Gastroesophageal sphincter (tissue), 4 donors: ENCODE data around the gene PCDH12. TPM values are rescaled to one million over a fixed set of nuclear protein-coding genes. Genes with fewer than 3 reads are reported as not detected.

Experiments
- ATAC-seq: fragments of 150-250 bp; one replicate; pipeline ENCODE4 v1.9.1; 2016; ENCODE audit warnings: mild to moderate bottlenecking, moderate library complexity
- H3K27ac ChIP-seq, 4 donors: fragments of 200-600 bp; sonication (generic) in 3 of 4; 1 replicate in 3 of 4; 2 replicates in 1 of 4; pipeline ENCODE4 v1.5.1; 2016 to 2019
- H3K27me3 ChIP-seq: fragments of 200-600 bp; sonication (generic); one replicate; pipeline ENCODE4 v1.5.1; 2019
- H3K36me3 ChIP-seq, 2 donors: fragments of 200-600 bp; sonication (generic); one replicate each; pipeline ENCODE4 v1.5.1; 2019; ENCODE audit warnings: control low read depth in 1 of 2
- H3K4me1 ChIP-seq, 3 donors: fragments of 200-600 bp; sonication (generic); 1 replicate in 2 of 3; 2 replicates in 1 of 3; pipeline ENCODE4 v1.5.1; 2016 to 2019; ENCODE audit warnings: control low read depth in 2 of 3
- H3K4me3 ChIP-seq, 2 donors: fragments of 200-600 bp; sonication (generic); one replicate each; pipeline ENCODE4 v1.5.1; 2019; ENCODE audit warnings: mild to moderate bottlenecking in 1 of 2, moderate library complexity in 1 of 2
- H3K9me3 ChIP-seq, 3 donors: fragments of 200-600 bp; sonication (generic); one replicate each; pipeline ENCODE4 v1.5.1; 2017 to 2019; ENCODE audit warnings: control low read depth in 2 of 3
- EP300 ChIP-seq: sonication (generic); formaldehyde crosslinking; IDR thresholded peaks from one replicate; pipeline ENCODE4 v1.6.1; 2017; ENCODE audit warnings: antibody characterized with exemption, mild to moderate bottlenecking
- POLR2A ChIP-seq, 2 donors: fragments of 450-650 bp; IDR thresholded peaks; one replicate each; pipeline ENCODE4 v1.6.1; 2017; ENCODE audit warnings: antibody characterized with exemption in 2 of 2, mild to moderate bottlenecking in 2 of 2, moderate library complexity in 1 of 2
- POLR2AphosphoS5 ChIP-seq: sonication (generic); formaldehyde crosslinking; IDR thresholded peaks from one replicate; pipeline ENCODE4 v1.6.1; 2017; ENCODE audit warnings: antibody characterized with exemption
- WGBS, 2 donors: methylation state at CpG; one replicate each; pipeline ENCODE4 v1.1.5; 2018; ENCODE audit warnings: low coverage in 1 of 2; 5-methylcytosine and 5-hydroxymethylcytosine counted together
- total RNA-seq, 4 donors: library from RNA; depleted of rRNA; stranded (reverse); fragments of >200 nt; gene quantifications; one replicate each; pipeline ENCODE4 v1.1.0, GENCODE V29; 2016
- TF ChIP-seq, protein P1 (sequence below), 4 experiments: fragments of 200-600 bp in 2 of 4; fragments of 450-650 bp in 2 of 4; sonication (generic) in 1 of 4; IDR thresholded peaks; one replicate each; pipeline ENCODE4 v1.5.1; 2017 to 2019; ENCODE audit warnings: antibody characterized with exemption in 4 of 4, mild to moderate bottlenecking in 2 of 4, moderate library complexity in 2 of 4

The PCDH12 gene
- total RNA-seq, 4 donors from 2014 or later: 4.2 to 6.8 (median 6.0) TPM

DNA sequence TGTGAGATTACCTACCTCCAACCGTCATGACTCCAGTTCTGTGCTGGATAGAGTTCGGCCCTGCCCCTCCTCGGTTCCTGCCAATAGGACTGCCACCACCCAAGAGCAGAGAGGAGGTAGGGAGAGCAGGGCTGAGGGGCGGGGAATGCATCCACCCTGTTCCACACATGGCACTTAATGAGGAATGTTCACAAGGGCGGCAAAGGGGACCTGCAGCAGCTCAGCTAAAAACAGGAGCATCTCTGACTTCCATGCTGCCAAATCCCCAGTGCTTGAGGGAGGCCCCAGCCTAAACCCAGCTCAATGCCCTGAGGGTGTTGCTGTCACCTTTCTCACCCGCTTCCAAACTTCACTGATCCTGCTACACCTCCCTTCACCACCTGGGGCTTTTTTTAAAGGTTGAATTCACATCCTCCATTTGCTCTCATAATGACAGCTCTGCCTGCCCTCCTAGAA, 42.1 kb downstream of the PCDH12 start:
- no peaks in the 10 kb centered on the region for H3K9me3 ChIP-seq
- H3K36me3 ChIP-seq: no peaks in the 10 kb centered on the region
- 80 to 84% methylated on average over 2 to 4 of the region's 6 CpGs for WGBS, 2 donors
- ATAC-seq: no peak
- peaks cover 19% of the 10 kb centered on the region for H3K27me3 ChIP-seq
- no peak overlapping the region for H3K4me3 ChIP-seq
- no peak for TF ChIP-seq EP300
- TF ChIP-seq POLR2A (IDR thresholded peaks at IDR 0.05): no peak
- TF ChIP-seq, protein P1, sequence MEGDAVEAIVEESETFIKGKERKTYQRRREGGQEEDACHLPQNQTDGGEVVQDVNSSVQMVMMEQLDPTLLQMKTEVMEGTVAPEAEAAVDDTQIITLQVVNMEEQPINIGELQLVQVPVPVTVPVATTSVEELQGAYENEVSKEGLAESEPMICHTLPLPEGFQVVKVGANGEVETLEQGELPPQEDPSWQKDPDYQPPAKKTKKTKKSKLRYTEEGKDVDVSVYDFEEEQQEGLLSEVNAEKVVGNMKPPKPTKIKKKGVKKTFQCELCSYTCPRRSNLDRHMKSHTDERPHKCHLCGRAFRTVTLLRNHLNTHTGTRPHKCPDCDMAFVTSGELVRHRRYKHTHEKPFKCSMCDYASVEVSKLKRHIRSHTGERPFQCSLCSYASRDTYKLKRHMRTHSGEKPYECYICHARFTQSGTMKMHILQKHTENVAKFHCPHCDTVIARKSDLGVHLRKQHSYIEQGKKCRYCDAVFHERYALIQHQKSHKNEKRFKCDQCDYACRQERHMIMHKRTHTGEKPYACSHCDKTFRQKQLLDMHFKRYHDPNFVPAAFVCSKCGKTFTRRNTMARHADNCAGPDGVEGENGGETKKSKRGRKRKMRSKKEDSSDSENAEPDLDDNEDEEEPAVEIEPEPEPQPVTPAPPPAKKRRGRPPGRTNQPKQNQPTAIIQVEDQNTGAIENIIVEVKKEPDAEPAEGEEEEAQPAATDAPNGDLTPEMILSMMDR (IDR thresholded peaks at IDR 0.05): no peak
- TF ChIP-seq POLR2AphosphoS5: no peak
- H3K27ac ChIP-seq: no peak overlapping the region
- H3K4me1 ChIP-seq: peaks cover 0 to 13% (median 6%) of the 10 kb centered on the region in 3 donors

DNA sequence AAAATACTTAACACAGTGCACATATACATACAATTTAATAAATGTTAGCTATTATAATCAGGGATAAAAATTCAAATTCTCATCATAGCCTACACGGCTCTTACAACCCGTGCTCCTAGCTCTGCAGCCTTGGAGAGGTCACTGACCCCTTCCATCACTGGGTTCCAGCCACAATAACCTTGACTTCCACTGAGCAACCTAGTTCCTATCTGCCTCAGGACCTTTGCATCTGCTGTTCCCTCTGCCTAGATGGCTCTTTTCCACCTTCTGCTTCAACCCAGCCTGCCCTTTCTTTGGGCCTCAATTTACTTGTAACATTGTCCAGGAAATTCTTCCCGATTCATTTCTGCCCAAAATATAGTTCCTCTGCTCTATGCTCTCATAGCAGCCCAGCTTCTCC, 43.2 kb downstream of the PCDH12 start:
- 92 to 100% methylated on average over 3 of the region's 3 CpGs for WGBS, 2 donors
- ATAC-seq: no peak
- Histone ChIP-seq H3K27me3 (peaks cover 19% of the 10 kb centered on the region), H3K9me3 (no peaks in the 10 kb centered on the region), H3K4me3 (no peak overlapping the region), H3K27ac (no peak overlapping the region), H3K36me3 (no peaks in the 10 kb centered on the region), H3K4me1 (peaks cover 0 to 13% (median 6%) of the 10 kb centered on the region in 3 donors)
- no peak for TF ChIP-seq POLR2A (IDR thresholded peaks at IDR 0.05)
- no peak for TF ChIP-seq POLR2AphosphoS5
- TF ChIP-seq, protein P1 (IDR thresholded peaks at IDR 0.05): no peak
- no peak for TF ChIP-seq EP300

DNA sequence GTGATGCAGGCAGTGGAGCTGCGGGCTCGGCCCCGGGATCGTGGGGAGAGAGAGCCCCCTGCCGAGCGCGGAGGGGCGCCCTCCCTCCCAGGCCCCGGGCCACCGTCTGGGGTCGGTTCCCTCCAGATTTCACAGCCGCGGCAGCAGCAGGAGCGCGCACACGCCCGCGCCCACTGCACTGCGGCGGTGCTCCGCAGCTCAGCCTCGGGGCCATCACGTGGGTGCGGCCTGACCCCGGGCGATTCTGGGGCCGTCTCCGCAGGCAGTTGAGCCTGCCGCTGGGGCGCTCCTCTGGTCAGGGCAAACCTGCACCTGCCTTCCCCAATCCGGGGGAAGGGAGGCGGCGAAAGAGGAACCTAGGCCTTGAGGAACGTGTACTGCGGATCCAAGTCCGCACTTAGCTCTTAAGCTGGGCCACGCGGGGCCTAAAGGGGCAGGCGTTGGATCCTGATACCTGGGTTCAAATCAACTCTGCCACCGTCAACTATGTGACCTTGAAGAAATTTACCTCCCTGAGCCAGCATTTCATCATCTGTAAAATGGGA, 43.7 kb downstream of the PCDH12 start:
- 7 to 36% methylated on average over 2 to 11 of the region's 40 CpGs for WGBS, 2 donors
- no peak for TF ChIP-seq EP300
- TF ChIP-seq, protein P1 (IDR thresholded peaks at IDR 0.05): peak in 2 of 4 experiments; percentile 12 to 64
- Histone ChIP-seq H3K4me1 (peaks cover 0 to 13% (median 6%) of the 10 kb centered on the region in 3 donors), H3K36me3 (no peaks in the 10 kb centered on the region), H3K27ac (no peak overlapping the region), H3K4me3 (peak overlapping the region; percentile 25 to 45), H3K9me3 (no peaks in the 10 kb centered on the region), H3K27me3 (peaks cover 19% of the 10 kb centered on the region)
- ATAC-seq: peak; percentile 50

DNA sequence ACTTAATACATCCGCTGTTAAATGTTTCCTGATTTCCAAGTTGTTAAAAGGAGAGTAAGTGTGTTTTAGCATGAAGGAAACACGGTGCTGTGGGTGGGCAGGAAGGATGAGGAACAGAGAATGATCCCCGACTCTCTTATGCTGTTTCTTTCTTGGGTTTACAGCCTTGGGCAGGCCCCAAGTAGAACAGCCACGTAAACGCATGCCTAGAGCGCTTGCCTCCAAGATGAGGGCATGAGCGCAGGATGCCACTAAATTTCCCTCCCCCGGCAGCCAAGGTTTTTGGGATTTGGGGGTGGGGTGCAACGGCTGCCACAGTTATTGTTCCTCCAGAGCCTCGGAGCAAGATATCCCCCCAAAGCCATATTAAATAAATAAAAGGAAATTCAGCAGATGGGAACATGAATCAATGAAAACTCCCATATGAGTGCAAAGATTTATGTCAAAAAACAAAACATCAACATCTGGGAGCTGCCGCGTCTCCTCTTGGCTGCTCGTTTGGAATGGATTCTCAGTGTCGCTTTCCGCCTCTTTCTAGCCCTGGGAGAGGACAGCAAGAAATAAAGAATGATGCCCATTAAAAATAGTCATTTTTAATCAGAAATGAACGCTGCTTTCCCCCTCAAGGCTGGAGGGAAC, 44.3 kb downstream of the PCDH12 start:
- Histone ChIP-seq H3K27me3 (peaks cover 19% of the 10 kb centered on the region), H3K27ac (no peak overlapping the region), H3K9me3 (no peaks in the 10 kb centered on the region), H3K4me3 (peak overlapping the region; percentile 25 to 45), H3K4me1 (peaks cover 0 to 13% (median 6%) of the 10 kb centered on the region in 3 donors), H3K36me3 (no peaks in the 10 kb centered on the region)
- 14 to 25% methylated on average over 12 to 16 of the region's 16 CpGs for WGBS, 2 donors
- no peak for TF ChIP-seq POLR2AphosphoS5
- TF ChIP-seq EP300: no peak
- no peak for TF ChIP-seq POLR2A (IDR thresholded peaks at IDR 0.05)
- TF ChIP-seq, protein P1 (IDR thresholded peaks at IDR 0.05): no peak
- ATAC-seq: no peak

DNA sequence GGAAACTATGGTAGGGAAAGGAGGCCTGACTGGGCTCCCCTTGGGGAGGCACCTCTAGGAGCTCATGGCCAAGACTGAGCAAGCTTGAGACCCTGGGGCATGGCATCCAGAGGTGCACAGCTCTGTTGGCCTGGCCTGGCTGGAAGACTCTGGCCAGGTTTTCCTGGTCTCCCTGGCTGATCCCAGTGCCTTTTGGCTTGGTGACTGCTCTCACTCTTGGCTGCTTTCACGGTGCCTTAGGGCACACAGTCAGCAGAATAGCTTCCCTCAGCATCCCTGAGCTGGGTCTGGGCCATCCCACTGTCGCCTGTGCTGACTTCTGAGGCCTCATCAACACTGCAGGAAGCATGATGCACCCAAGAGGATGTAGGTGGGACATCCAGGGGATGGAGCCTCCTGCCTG, 47.7 kb downstream of the PCDH12 start:
- no peak overlapping the region for H3K27ac ChIP-seq
- no CpG with 5 or more reads among the region's 2 CpGs for WGBS, 2 donors

More for the DNA sequence above, 47.7 kb downstream of the PCDH12 start:
- peaks cover 11% of the 10 kb centered on the region for H3K27me3 ChIP-seq
- peak; percentile 23 for ATAC-seq
- H3K9me3 ChIP-seq: no peaks in the 10 kb centered on the region
- H3K4me3 ChIP-seq: no peak overlapping the region
- peaks cover 0 to 13% (median 6%) of the 10 kb centered on the region in 3 donors for H3K4me1 ChIP-seq
- no peak for TF ChIP-seq POLR2A (IDR thresholded peaks at IDR 0.05)
- TF ChIP-seq, protein P1 (IDR thresholded peaks at IDR 0.05): no peak
- TF ChIP-seq POLR2AphosphoS5: no peak
- TF ChIP-seq EP300: no peak
- no peaks in the 10 kb centered on the region for H3K36me3 ChIP-seq
